ENCODE data around the gene ETS1. TPM values are rescaled to one million over a fixed set of nuclear protein-coding genes. Genes with fewer than 3 reads are reported as not detected.

ETS1 gene
- total RNA-seq, 6 experiments from 2014 or later: 14.2 to 37.2 (median 23.3) TPM

- intact Hi-C loops (cut with DNase I): no loop called here
- Histone ChIP-seq H3K9me3 (no peaks in the 10 kb centered on the region), H3K36me3 (peaks cover 0 to 9% (median 2%) of the 10 kb centered on the region in 4 donors), H3K4me3 (no peak overlapping the region), H3K4me1 (no peaks in the 10 kb centered on the region), H3K27ac (peak overlapping the region in 2 of 3 donors; percentile 37 to 69), H3K27me3 (no peaks in the 10 kb centered on the region)
- 61% methylated on average over 11 of the region's 15 CpGs for WGBS (ENCODE audit: insufficient coverage, low coverage, low lambda C conversion rate, missing lambda C conversion rate)
- ATAC-seq: peak in 3 of 4 donors; percentile 10 to 25 (median 12)
- no peak for TF ChIP-seq POLR2A (IDR thresholded peaks at IDR 0.05)
- TF ChIP-seq CTCF (IDR thresholded peaks at IDR 0.05): no peak
- no peak for DNase-seq
Measured at GRCh38 chr11:128465946-128466705, 121.2 kb downstream of the ETS1 start.

- Histone ChIP-seq H3K4me3 (no peak overlapping the region), H3K27ac (peak overlapping the region in 2 of 3 donors; percentile 33 to 37)
Measured at GRCh38 chr11:128465531-128465930, 121.8 kb downstream of the ETS1 start.

GRCh38 chr11:128464878-128465450 is 122.4 kb downstream of the ETS1 start:
- no peak for TF ChIP-seq POLR2A (IDR thresholded peaks at IDR 0.05)
- TF ChIP-seq CTCF (IDR thresholded peaks at IDR 0.05): no peak
- no peaks in the 10 kb centered on the region for H3K27me3 ChIP-seq
- intact Hi-C loops (cut with DNase I): no loop called here
- peak overlapping the region in 2 of 3 donors; percentile 33 to 37 for H3K27ac ChIP-seq
- H3K4me3 ChIP-seq: no peak overlapping the region
- H3K4me1 ChIP-seq: no peaks in the 10 kb centered on the region
- peaks cover 0 to 9% (median 6%) of the 10 kb centered on the region in 4 donors for H3K36me3 ChIP-seq
- ATAC-seq (no peak), DNase-seq (no peak)
- WGBS (ENCODE audit: insufficient coverage, low coverage, low lambda C conversion rate, missing lambda C conversion rate): 55% methylated on average over 10 of the region's 10 CpGs
- no peaks in the 10 kb centered on the region for H3K9me3 ChIP-seq

More at GRCh38 chr11:128465531-128465930, 121.8 kb downstream of the ETS1 start:
- intact Hi-C loops (cut with DNase I): no loop called here
- Histone ChIP-seq H3K4me1 (no peaks in the 10 kb centered on the region), H3K9me3 (no peaks in the 10 kb centered on the region), H3K27me3 (no peaks in the 10 kb centered on the region), H3K36me3 (peaks cover 0 to 9% (median 4%) of the 10 kb centered on the region in 4 donors)
- TF ChIP-seq CTCF (IDR thresholded peaks at IDR 0.05) (no peak), POLR2A (IDR thresholded peaks at IDR 0.05) (no peak)
- DNase-seq: no peak
- no peak for ATAC-seq
- 53% methylated on average over 9 of the region's 9 CpGs for WGBS (ENCODE audit: insufficient coverage, low coverage, low lambda C conversion rate, missing lambda C conversion rate)

- Histone ChIP-seq H3K36me3 (peaks cover 0 to 9% (median 6%) of the 10 kb centered on the region in 4 donors), H3K4me3 (no peak overlapping the region), H3K4me1 (no peaks in the 10 kb centered on the region), H3K27me3 (no peaks in the 10 kb centered on the region), H3K9me3 (no peaks in the 10 kb centered on the region), H3K27ac (peak overlapping the region in 2 of 3 donors; percentile 29 to 30)
- 58% methylated on average over 3 of the region's 3 CpGs for WGBS (ENCODE audit: insufficient coverage, low coverage, low lambda C conversion rate, missing lambda C conversion rate)
- DNase-seq (no peak), ATAC-seq (no peak)
- intact Hi-C loops (cut with DNase I): no loop called here
- no peak for TF ChIP-seq POLR2A (IDR thresholded peaks at IDR 0.05)
- TF ChIP-seq CTCF (IDR thresholded peaks at IDR 0.05): no peak
Measured at GRCh38 chr11:128463979-128464378, 123.4 kb downstream of the ETS1 start.
